ENCODE data around the gene NMUR2.

The NMUR2 gene

GRCh38 chr5:152369298-152369697, 35.8 kb downstream of the NMUR2 start:
- DNase-seq (ENCODE audit: low read depth) = no peak

GRCh38 chr5:152367554-152367953, 37.5 kb downstream of the NMUR2 start:
- no peak for DNase-seq (ENCODE audit: low read depth)

- DNase-seq (ENCODE audit: low read depth) = no peak
Measured at GRCh38 chr5:152366716-152367115, 38.4 kb downstream of the NMUR2 start.

- DNase-seq (ENCODE audit: low read depth) = no peak
Measured at GRCh38 chr5:152364899-152365298, 40.2 kb downstream of the NMUR2 start.

- no peak for DNase-seq (ENCODE audit: low read depth)
Measured at GRCh38 chr5:152364172-152364571, 40.9 kb downstream of the NMUR2 start.

GRCh38 chr5:152358861-152359568, 46.1 kb downstream of the NMUR2 start:
- DNase-seq (ENCODE audit: low read depth) = no peak

- no peak for DNase-seq (ENCODE audit: low read depth)
Measured at GRCh38 chr5:152356506-152356905, 48.6 kb downstream of the NMUR2 start.

GRCh38 chr5:152355061-152355460, 50.0 kb downstream of the NMUR2 start:
- DNase-seq (ENCODE audit: low read depth) = no peak

GRCh38 chr5:152353001-152353400, 52.1 kb downstream of the NMUR2 start:
- no peak for DNase-seq (ENCODE audit: low read depth)

GRCh38 chr5:152349683-152350526, 55.2 kb downstream of the NMUR2 start:
- DNase-seq (ENCODE audit: low read depth) = peak; percentile 34
